Erythroblast (primary cell): ENCODE data around the gene CD83.

Experiments
- GATA1 ChIP-seq: IDR thresholded peaks from 2 replicates; pipeline ENCODE4 v1.6.1; 2011; ENCODE audit warnings: low read depth, mild to moderate bottlenecking, control low read depth, low read length, moderate library complexity
- POLR2A ChIP-seq: IDR thresholded peaks from 2 replicates; pipeline ENCODE4 v1.6.1; 2011; ENCODE audit warnings: mild to moderate bottlenecking, low read length

- TF ChIP-seq POLR2A (no peak), GATA1 (no peak)
Observed at GRCh38 chr6:14174226-14174625, 56.7 kb downstream of the CD83 start.
